Transverse colon (tissue), 4 donors: ENCODE results near the gene PBX3. TPM values are rescaled to one million over a fixed set of nuclear protein-coding genes. Genes with fewer than 3 reads are reported as not detected.

ENCODE experiments used
- DNase-seq: peaks from one replicate; pipeline ENCODE4 v3.0.0-alpha.2; 2019
- H3K27ac ChIP-seq, 4 donors: fragments of 200-600 bp; sonication (generic); 2 replicates each; pipeline ENCODE4 v1.5.1; 2016 to 2018; ENCODE audit warnings: inconsistent platforms in 4 of 4
- H3K27me3 ChIP-seq: fragments of 200-600 bp; sonication (generic); 2 replicates; pipeline ENCODE4 v1.5.1; 2017; ENCODE audit warnings: inconsistent platforms
- H3K36me3 ChIP-seq, 4 donors: fragments of 200-600 bp; sonication (generic); 2 replicates each; pipeline ENCODE4 v1.5.1; 2017 to 2019; ENCODE audit warnings: inconsistent platforms in 4 of 4
- H3K4me1 ChIP-seq, 4 donors: fragments of 200-600 bp; sonication (generic); 2 replicates each; pipeline ENCODE4 v1.5.1; 2017 to 2020; ENCODE audit warnings: inconsistent platforms in 4 of 4
- H3K4me3 ChIP-seq, 4 donors: fragments of 200-600 bp; sonication (generic); 1 replicate in 1 of 4; 2 replicates in 3 of 4; pipeline versions ENCODE4 v1.5.1 to v1.6.1; 2017 to 2019; ENCODE audit warnings: inconsistent platforms in 4 of 4
- H3K9me3 ChIP-seq, 2 donors: fragments of 200-600 bp; sonication (generic); 2 replicates each; pipeline ENCODE4 v1.5.1; 2017 to 2019; ENCODE audit warnings: inconsistent platforms in 2 of 2
- CTCF ChIP-seq, 5 experiments: fragments of 200-600 bp in 3 of 5; fragments of 450-650 bp in 2 of 5; sonication (generic) in 3 of 5; IDR thresholded peaks; 1 replicate in 2 of 5; 2 replicates in 3 of 5; pipeline ENCODE4 v1.5.1; 2016 to 2017; ENCODE audit warnings: antibody characterized with exemption in 5 of 5, inconsistent platforms in 3 of 5, mild to moderate bottlenecking in 2 of 5, moderate library complexity in 1 of 5
- EP300 ChIP-seq: sonication (generic); formaldehyde crosslinking; IDR thresholded peaks from one replicate; pipeline ENCODE4 v1.6.1; 2017; ENCODE audit warnings: antibody characterized with exemption, low read depth
- POLR2A ChIP-seq: fragments of 450-650 bp; IDR thresholded peaks from one replicate; pipeline ENCODE4 v1.6.1; 2016; ENCODE audit warnings: antibody characterized with exemption, mild to moderate bottlenecking, moderate library complexity
- POLR2AphosphoS5 ChIP-seq, 3 donors: sonication (generic); formaldehyde crosslinking; IDR thresholded peaks; one replicate each; pipeline ENCODE4 v1.6.1; 2016; ENCODE audit warnings: antibody characterized with exemption in 3 of 3
- WGBS, 2 donors: methylation state at CpG; one replicate each; pipeline ENCODE4 v1.1.5; 2018; ENCODE audit warnings: low coverage in 1 of 2; 5-methylcytosine and 5-hydroxymethylcytosine counted together
- in situ Hi-C, 4 donors: fragments of 200-750 bp; cut with MboI; loops; one replicate each; pipeline versions ENCODE4 v1.15.0 to v1.15.1; 2017; ENCODE audit warnings: low sequenced_read_pairs in 3 of 4, low pct_ligation_motif_present in 1 of 4, low pct_unique_long_range_greater_than_20kb in 1 of 4
- intact Hi-C: fragments of 100-400 bp; cut with DNase I; formaldehyde crosslinking; loops from one replicate; pipeline ENCODE4 v1.15.1; 2023; ENCODE audit warnings: low total_unique reads
- total RNA-seq, 4 donors: library from RNA; depleted of rRNA; stranded (reverse); fragments of >200 nt; gene quantifications; one replicate each; pipeline ENCODE4 v1.1.0, GENCODE V29; 2016

PBX3 gene
- total RNA-seq, 4 donors from 2014 or later: 16.4 to 70.3 (median 20.4) TPM

- TF ChIP-seq EP300 (no peak), CTCF (IDR thresholded peaks at IDR 0.05) (no peak)
- no peak overlapping the region for H3K27ac ChIP-seq
- in situ Hi-C loops: no loop called here
- no peak overlapping the region for H3K4me3 ChIP-seq
- H3K27me3 ChIP-seq: no peaks in the 10 kb centered on the region
- DNase-seq: no peak
- peaks cover 4 to 18% (median 12%) of the 10 kb centered on the region in 4 donors for H3K4me1 ChIP-seq
- intact Hi-C loops: no loop called here
- H3K9me3 ChIP-seq: no peaks in the 10 kb centered on the region
- WGBS, 2 donors: 82 to 86% methylated on average over 1 to 4 of the region's 4 CpGs
- no peaks in the 10 kb centered on the region for H3K36me3 ChIP-seq
Observed at GRCh38 chr9:125703662-125704061, 43.5 kb upstream of the PBX3 start.

GRCh38 chr9:125705893-125706292 lies 41.3 kb upstream of the PBX3 start:
- intact Hi-C loops (no loop called here), in situ Hi-C loops (no loop called here)
- DNase-seq: no peak
- no peak overlapping the region for H3K27ac ChIP-seq
- TF ChIP-seq CTCF (IDR thresholded peaks at IDR 0.05): no peak
- TF ChIP-seq POLR2AphosphoS5 (IDR thresholded peaks at IDR 0.05): no peak
- TF ChIP-seq POLR2A: no peak
- TF ChIP-seq EP300: no peak
- no peaks in the 10 kb centered on the region for H3K27me3 ChIP-seq
- no peaks in the 10 kb centered on the region for H3K36me3 ChIP-seq
- H3K9me3 ChIP-seq: no peaks in the 10 kb centered on the region
- peaks cover 4 to 18% (median 12%) of the 10 kb centered on the region in 4 donors for H3K4me1 ChIP-seq
- 55 to 62% methylated on average over 4 of the region's 4 CpGs for WGBS, 2 donors
- peak overlapping the region in 3 of 4 donors; percentile 78 to 97 (median 80) for H3K4me3 ChIP-seq

- Histone ChIP-seq H3K27me3 (no peaks in the 10 kb centered on the region), H3K4me1 (peaks cover 4 to 18% (median 12%) of the 10 kb centered on the region in 4 donors), H3K27ac (peak within 1 kb of the TSS; percentile 81 to 89 (median 84)), H3K9me3 (no peaks in the 10 kb centered on the region), H3K4me3 (peak within 1 kb of the TSS; percentile 78 to 99 (median 88)), H3K36me3 (no peaks in the 10 kb centered on the region)
- intact Hi-C loops: no loop called here
- WGBS, 2 donors: 0% methylated on average over 63 of the region's 63 CpGs; no CpG with 5 or more reads in 1 of the 2 donors
- DNase-seq: peak; percentile 98
- peak; percentile 65 to 87 (median 82) for TF ChIP-seq POLR2AphosphoS5 (IDR thresholded peaks at IDR 0.05)
- no peak for TF ChIP-seq CTCF (IDR thresholded peaks at IDR 0.05)
- no peak for TF ChIP-seq EP300
- TF ChIP-seq POLR2A: peak; percentile 73
- in situ Hi-C loops: no loop called here
Observed at GRCh38 chr9:125706651-125707471, 40.3 kb upstream of the PBX3 start, which contains the start of gene MAPKAP1. Gene MAPKAP1, minus strand, starts transcription at chr9:125707208. Its CDS starts 34,634 bp downstream, at chr9:125672574.

GRCh38 chr9:125707472-125707804 lies 39.7 kb upstream of the PBX3 start:
- Histone ChIP-seq H3K36me3 (no peaks in the 10 kb centered on the region), H3K4me1 (peaks cover 4 to 18% (median 12%) of the 10 kb centered on the region in 4 donors), H3K9me3 (no peaks in the 10 kb centered on the region), H3K27ac (peak overlapping the region; percentile 81 to 89 (median 84)), H3K4me3 (peak overlapping the region in 3 of 4 donors; percentile 78 to 97 (median 80)), H3K27me3 (no peaks in the 10 kb centered on the region)
- intact Hi-C loops (no loop called here), in situ Hi-C loops (no loop called here)
- DNase-seq: no peak
- TF ChIP-seq EP300 (no peak), CTCF (IDR thresholded peaks at IDR 0.05) (no peak), POLR2AphosphoS5 (IDR thresholded peaks at IDR 0.05) (no peak), POLR2A (no peak)
- 26 to 40% methylated on average over 1 to 4 of the region's 4 CpGs for WGBS, 2 donors
